Metanephros (tissue), 1 donor: Measurements from ENCODE around the gene PFN3. TPM values are rescaled to one million over a fixed set of nuclear protein-coding genes. Genes with fewer than 3 reads are reported as not detected.

Experiments used
- total RNA-seq: library from RNA; depleted of rRNA; stranded (reverse); fragments of >200 nt; gene quantifications from one replicate; pipeline ENCODE4 v1.2.3, GENCODE V29; 2014

PFN3 gene, protein sequence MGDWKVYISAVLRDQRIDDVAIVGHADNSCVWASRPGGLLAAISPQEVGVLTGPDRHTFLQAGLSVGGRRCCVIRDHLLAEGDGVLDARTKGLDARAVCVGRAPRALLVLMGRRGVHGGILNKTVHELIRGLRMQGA
- not detected for total RNA-seq

DNA sequence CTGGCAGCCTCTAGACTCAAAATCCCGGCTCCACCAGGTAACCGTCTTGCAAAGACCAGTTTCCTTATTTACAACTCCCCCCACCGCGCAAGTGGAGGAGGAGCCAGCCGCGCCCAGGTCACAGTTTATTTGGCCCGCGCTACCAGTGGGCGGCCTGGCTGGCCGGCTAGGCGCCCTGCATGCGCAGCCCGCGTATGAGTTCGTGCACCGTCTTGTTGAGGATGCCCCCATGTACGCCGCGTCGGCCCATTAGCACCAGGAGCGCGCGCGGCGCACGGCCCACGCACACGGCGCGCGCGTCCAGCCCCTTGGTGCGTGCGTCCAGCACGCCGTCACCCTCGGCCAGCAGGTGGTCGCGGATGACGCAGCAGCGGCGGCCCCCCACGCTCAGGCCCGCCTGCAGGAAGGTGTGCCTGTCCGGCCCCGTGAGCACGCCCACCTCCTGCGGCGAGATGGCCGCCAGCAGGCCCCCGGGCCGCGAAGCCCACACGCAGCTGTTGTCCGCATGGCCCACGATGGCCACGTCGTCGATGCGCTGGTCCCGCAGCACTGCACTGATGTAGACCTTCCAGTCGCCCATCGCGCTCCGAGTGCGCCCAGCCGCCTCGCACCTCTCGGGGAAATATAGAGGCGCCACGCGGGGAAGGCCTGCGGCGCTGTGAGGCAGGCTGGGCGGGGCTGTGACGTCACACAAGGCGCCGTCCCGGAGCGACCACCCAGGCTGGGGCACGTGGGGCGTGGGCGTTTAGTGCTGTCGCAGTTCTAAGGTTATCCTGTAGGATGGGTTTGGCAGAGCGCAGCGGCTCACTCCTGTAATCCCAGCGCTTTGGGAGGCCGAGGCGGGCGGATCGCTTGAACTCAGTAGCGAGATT lies at the start of gene PFN3:
Gene PFN3 (minus strand): TSS at position 665 of the 872 bp plus-strand sequence. CDS start 85 bp downstream, at position 580.

DNA sequence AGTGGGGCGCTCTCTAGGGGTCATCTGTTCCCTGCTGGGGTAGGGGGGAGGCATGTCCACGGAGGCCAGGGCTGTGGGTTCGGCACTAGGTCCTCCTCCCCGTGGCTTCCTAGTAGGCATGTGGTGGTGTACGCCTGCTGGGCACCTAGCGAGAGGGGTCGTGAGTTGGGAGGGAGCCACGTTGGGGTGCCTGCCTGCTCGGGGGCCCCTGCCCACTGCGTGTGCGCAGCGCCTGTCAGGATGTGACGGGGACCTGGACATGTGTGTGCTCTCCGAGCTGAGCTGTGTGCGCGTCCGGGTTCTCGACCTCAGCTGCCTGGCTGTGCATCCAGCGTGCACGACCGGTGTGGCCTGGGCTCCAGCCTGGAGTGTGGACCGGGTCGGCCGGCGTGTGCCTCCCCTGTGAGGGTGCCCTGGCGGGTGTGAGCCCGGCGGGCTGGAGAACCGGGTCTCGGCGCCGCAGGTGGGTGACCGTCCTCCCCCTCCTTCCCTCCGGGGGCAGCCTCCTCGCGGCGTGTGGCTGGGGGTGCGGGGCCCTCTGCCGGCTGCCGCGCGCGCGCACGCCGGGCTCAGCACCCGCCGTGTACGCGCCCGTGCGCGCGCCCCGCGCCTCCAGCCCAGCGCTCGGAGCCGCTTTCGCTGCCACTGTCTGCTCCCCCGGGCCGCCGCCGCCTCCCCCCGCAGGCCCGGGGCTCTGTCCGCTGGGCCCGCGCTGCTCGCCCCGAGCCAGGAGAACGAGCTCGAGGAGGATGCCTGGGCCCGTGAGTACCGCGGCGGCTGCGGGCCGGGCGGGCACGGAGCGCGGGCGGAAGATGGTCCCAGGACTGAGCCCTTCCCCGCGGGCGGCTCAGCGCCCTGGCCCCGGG lies 46.0 kb upstream of the PFN3 start, which contains the start of gene PRR7:
Gene PRR7 (plus strand): TSS at position 615 of the 866 bp plus-strand sequence. CDS start 8,254 bp downstream, outside the sequence.

DNA sequence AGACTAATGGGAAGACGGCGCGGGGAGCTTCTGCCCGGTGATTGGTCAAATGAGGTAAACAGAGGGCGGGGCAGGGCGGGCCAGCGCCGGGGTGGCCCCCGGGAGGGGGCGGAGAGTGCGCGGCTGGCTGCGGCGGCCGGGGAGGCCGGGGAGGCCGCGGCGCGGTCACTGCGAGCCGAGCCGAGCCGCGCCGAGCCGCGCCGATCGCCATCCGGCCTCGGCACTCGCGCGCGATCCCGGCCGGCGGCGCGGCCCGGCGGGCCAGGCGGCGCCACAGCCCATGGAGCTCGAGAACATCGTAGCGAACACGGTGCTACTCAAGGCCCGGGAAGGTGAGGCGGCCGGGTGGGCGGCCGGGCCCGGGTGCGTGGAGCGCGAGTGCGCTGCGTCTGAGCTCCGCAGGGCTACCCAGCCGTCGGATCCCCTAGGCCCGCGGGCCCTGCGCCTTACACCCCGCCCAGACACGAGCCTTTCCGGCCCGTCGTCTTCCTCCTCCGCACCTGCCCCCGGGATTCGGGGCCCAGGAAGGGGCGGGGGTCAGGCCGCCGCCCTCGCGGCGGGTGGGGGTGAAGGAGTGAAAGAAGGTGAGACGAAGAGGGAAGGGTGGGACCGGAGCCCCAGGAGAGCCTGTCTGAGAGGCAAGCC lies 26.2 kb upstream of the PFN3 start, which contains the start of gene GRK6:
Gene GRK6 (plus strand): TSS at position 111 of the 645 bp plus-strand sequence. CDS start 170 bp downstream, at position 281.

DNA sequence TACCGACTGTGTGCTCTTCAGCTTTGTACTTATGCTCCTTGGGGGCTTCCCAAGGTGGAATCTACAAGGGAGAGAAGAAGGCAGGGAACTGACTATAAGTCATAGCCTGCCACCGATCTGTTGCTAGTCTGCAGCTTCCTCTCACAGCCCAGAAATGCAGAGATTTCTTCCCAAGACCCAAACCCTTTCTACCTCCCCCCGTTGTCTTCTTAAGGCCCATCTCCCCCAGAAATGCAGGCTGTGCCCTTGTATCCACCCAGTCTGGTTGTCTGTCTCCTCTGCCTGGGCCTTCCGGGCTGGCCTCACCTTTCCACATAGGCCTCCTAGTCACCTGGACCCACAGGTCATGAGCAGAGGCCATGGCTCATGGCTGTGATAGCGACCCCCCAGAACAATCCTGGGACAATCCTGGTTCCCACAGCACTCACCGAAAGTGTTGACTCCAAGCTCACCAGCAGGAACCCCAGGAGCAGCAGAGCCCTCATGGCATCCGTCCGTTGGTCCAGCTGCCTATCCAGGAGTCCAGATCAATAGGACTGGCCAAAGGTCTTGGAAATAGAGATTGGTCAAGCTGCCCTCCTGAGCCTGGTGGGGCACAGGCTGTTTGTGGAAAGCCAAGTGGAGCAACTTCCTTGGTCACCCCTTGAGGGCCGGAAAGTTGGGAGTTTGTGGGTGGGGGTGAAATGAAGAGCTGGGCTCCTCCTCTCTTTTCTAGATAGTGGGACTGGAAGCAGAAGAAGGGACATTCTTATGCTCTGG lies 8.8 kb upstream of the PFN3 start, which contains the start of gene F12:
Gene F12 (minus strand): TSS at position 522 of the 759 bp plus-strand sequence. CDS start 37 bp downstream, at position 485.

DNA sequence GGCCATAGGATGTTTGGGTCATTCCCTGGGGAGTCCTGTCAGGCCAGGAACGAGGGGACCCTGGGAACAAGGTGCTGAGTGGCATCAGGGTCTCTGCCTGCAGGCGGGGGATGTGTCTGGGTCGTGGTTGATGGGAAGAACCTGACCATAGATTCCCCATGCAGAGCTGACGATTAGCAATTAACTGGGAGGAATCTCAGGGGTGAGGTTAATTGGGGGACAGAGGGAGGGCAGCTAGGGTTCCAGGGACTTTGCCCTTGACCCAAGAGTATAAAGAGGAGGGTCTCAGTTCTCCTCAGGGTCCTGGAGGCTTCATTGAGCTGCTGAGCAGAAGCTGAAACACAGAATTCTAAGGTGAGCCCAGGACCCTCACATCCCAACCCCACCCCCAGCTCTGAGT lies 16.3 kb downstream of the PFN3 start, which contains the start of gene SLC34A1:
Gene SLC34A1 (plus strand): TSS at position 301 of the 400 bp plus-strand sequence. CDS start 1,308 bp downstream, outside the sequence.

DNA sequence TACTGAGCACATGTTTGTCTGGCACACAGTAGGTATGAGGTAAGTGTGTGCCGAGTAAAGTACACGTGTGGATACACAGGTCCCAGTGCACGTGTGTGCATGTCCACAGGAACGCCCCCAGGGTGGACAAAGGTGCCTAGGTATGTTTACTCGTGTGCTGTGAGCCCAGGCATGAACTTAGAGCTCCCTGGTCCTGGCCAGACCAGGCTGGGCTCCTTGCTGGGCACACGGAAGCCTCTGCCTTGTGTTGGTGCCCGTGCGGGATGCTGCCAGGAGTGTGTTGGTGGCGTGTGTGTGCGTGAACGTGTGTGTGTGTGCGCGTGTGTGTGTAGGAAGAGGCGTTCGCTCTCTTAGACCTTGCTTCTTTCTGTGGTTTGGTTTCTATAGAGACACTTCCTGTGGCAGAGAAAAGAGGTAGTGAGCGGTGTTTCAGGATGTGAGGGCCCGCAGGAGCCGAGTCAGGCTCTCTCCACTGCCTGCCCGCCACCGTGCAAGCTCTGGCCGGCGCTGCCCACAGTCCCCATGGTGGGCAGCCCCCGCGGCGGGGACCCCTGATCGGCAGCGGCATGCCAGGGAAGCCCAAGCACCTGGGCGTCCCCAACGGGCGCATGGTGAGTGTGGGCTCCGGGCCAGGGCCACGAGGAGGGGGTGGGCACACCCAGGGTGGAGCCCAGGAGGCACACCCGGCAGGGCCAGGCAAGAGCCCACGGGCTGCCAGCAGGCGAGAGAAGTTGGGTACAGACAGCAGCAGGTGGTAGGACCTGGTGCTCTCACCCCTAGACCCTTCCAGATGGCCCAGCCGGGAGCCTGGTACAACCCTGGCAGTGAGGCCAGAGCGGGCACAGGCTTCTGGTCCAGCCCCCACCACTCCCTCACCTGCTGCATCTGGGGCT lies 42.8 kb downstream of the PFN3 start, which contains the start of gene RGS14:
Gene RGS14 (plus strand): TSS at position 466 of the 893 bp plus-strand sequence. CDS start 101 bp downstream, at position 567.

DNA sequence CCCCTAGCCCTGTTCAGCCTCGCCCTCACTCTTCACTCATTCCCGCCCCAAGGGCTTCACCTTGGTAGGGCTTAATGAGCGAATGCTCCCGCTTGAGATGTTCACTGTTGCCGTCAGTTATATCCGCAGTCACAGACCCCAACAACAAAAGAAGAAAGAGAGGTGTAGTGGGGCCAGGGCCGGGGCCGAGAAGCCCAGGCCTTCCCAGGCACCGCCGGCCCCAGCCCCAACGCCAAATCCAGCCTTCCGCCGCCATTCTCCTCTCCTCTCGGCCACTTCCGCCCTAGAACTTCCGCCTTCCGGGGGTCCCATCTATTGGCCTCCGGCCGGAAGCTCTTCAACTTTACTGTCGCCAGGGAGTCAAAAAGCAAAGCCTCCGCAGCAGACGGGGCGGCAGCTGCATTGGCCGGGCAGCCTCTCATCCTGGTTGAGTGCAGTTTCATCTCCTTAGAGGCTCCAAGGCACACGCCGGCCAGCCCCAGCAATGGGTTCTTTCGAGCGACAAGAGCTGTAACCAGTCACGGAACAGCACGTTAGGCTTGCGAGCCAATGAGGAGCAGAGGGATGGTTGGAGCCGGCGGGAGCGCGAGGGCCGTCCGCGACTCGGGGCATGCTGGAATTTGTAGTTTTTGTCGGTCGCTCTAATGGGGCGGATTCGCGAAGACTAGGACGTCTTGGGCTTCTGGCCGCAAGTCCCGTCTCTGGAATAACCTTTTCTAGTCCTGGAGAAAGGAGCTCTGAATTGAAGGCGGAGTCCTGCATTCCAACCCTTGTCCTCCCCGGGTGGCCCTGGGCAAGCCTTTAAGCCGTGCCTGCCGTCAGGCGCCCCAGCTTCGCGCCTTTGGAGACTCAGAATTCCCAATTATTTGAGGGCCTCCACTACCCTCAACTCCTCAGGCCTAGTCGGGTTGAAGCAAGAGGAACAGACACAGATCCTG lies 48.8 kb downstream of the PFN3 start, which contains the start of gene LMAN2:
Gene LMAN2 (minus strand): TSS at position 277 of the 938 bp plus-strand sequence. CDS start 21 bp downstream, at position 256.

Other genes starting within 250 kb of the PFN3 start
- 26.7 TPM for gene RAB24, start 96.9 kb downstream of the PFN3 start, total RNA-seq
- 56.8 TPM for gene PRELID1, start 96.9 kb downstream of the PFN3 start, total RNA-seq
- gene MXD3, start 88.8 kb downstream of the PFN3 start, total RNA-seq = 32.5 TPM
- gene LMAN2, start 49.0 kb downstream of the PFN3 start, total RNA-seq = 213 TPM
- 21.0 TPM for gene RGS14, start 42.7 kb downstream of the PFN3 start, total RNA-seq
- 166 TPM for gene SLC34A1, start 16.2 kb downstream of the PFN3 start, total RNA-seq
- gene F12, start 8.9 kb upstream of the PFN3 start, total RNA-seq = 0.29 TPM
- 23.1 TPM for gene GRK6, start 26.0 kb upstream of the PFN3 start, total RNA-seq
- 2.4 TPM for gene PRR7, start 46.2 kb upstream of the PFN3 start, total RNA-seq
- 113 TPM for gene DBN1, start 73.0 kb upstream of the PFN3 start, total RNA-seq
- gene PDLIM7, start 96.9 kb upstream of the PFN3 start, total RNA-seq = 184 TPM
- gene DOK3, start 109.2 kb upstream of the PFN3 start, total RNA-seq = 11.3 TPM
- 80.6 TPM for gene DDX41, start 116.3 kb upstream of the PFN3 start, total RNA-seq
- gene FAM193B, start 153.9 kb upstream of the PFN3 start, total RNA-seq = 50.7 TPM
- gene TMED9, start 191.5 kb upstream of the PFN3 start, total RNA-seq = 91.2 TPM
- gene B4GALT7, start 199.5 kb upstream of the PFN3 start, total RNA-seq = 34.8 TPM